OCI-LY3 (cell line): Measurements from ENCODE around the gene TMEM178B.

Experiments used
- CTCF ChIP-seq: fragments of 200-600, 300-600 bp; sonication (generic); IDR thresholded peaks from 2 replicates; pipeline ENCODE4 v1.5.1; 2014; ENCODE audit warnings: antibody characterized with exemption, low read length, low read depth
- EZH2phosphoT487 ChIP-seq: fragments of 200-600 bp; shearing (Covaris generic); IDR thresholded peaks from 2 replicates; pipeline ENCODE4 v1.6.1; 2018; ENCODE audit warnings: antibody characterized with exemption, mixed run types, low read depth

DNA sequence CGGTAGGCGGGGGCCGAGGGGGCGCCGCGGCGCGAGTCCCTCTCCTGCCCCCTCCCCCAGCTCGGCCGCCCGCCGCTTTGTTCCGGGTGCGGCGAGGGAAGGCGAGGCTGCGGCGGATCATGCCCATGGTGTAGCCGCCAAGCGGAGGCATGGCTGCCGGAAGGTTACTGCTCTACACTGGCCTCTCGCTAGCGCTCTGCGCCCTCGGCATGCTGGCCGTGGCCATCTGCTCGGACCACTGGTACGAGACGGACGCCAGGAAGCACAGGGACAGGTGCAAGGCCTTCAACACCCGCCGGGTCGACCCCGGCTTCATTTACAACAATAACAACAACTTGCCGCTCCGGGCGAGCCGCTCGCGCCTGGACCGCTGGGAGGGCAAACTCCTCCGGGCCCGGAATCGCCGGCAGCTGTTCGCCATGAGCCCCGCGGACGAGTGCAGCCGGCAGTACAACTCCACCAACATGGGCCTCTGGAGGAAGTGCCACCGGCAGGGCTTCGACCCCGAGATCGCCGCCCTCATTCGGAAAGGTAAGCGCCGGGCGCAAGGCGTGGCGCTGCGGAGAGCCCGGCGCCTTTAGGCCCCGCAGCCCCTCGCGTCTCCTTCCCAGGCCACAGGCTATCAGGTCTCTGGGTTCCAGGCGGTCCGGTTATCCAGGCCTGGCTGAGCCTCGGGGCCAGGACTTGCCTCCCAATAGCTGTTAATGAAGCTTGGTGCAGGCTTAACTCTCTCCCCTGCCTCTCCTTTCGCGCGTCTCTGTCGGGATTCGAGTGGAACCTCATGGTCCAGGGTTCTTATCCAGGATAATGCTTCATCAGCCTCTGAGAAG is 513 bp downstream of the TMEM178B start:
- TF ChIP-seq CTCF = no peak
- no peak for TF ChIP-seq EZH2phosphoT487
